HEK293 (cell line): Measurements from ENCODE around the gene LRP10.

Source experiments
- AEBP2 ChIP-seq: fragments of 450-650 bp; formaldehyde crosslinking; IDR thresholded peaks from 2 replicates; pipeline ENCODE4 v1.5.1; 2016; ENCODE audit warnings: missing biosample characterization, missing genetic modification characterization, borderline replicate concordance
- FEZF1 ChIP-seq: fragments of 450-650 bp; formaldehyde crosslinking; IDR thresholded peaks from 2 replicates; pipeline ENCODE4 v1.5.1; 2016; ENCODE audit warnings: missing biosample characterization, missing genetic modification characterization
- GLIS2 ChIP-seq: fragments of 450-650 bp; formaldehyde crosslinking; IDR thresholded peaks from 2 replicates; pipeline ENCODE4 v1.5.1; 2016; ENCODE audit warnings: missing biosample characterization, missing genetic modification characterization
- HOXC10 ChIP-seq: sonication (generic); formaldehyde crosslinking; IDR thresholded peaks from 2 replicates; pipeline ENCODE4 v1.8.1; 2023; ENCODE audit warnings: mild to moderate bottlenecking, missing genetic modification reagents
- KLF17 ChIP-seq: fragments of 450-650 bp; formaldehyde crosslinking; IDR thresholded peaks from 2 replicates; pipeline ENCODE4 v1.5.1; 2016; ENCODE audit warnings: missing biosample characterization, missing genetic modification characterization
- PBX3 ChIP-seq: sonication (generic); formaldehyde crosslinking; IDR thresholded peaks from 2 replicates; pipeline ENCODE4 v1.8.1; 2022; ENCODE audit warnings: mild to moderate bottlenecking, moderate library complexity, missing genetic modification reagents
- PRDM4 ChIP-seq: fragments of 450-650 bp; formaldehyde crosslinking; IDR thresholded peaks from 2 replicates; pipeline ENCODE4 v1.5.1; 2017; ENCODE audit warnings: missing biosample characterization, missing genetic modification characterization
- TCF7L2 ChIP-seq: IDR thresholded peaks from 2 replicates; pipeline ENCODE4 v1.6.1; 2011; ENCODE audit warnings: low read depth, mild to moderate bottlenecking, inconsistent platforms, low read length, moderate library complexity, borderline replicate concordance
- ZBTB8A ChIP-seq: fragments of 450-650 bp; formaldehyde crosslinking; IDR thresholded peaks from 2 replicates; pipeline ENCODE4 v1.5.1; 2016; ENCODE audit warnings: missing biosample characterization, missing genetic modification characterization
- ZFP3 ChIP-seq: fragments of 450-650 bp; formaldehyde crosslinking; IDR thresholded peaks from 2 replicates; pipeline ENCODE4 v1.5.1; 2016; ENCODE audit warnings: low read depth, missing biosample characterization, missing genetic modification characterization
- ZFP37 ChIP-seq: fragments of 450-650 bp; formaldehyde crosslinking; IDR thresholded peaks from 2 replicates; pipeline ENCODE4 v1.5.1; 2016; ENCODE audit warnings: missing biosample characterization, missing genetic modification characterization
- ZNF112 ChIP-seq: fragments of 450-650 bp; formaldehyde crosslinking; IDR thresholded peaks from 2 replicates; pipeline ENCODE4 v1.5.0; 2017; ENCODE audit warnings: missing biosample characterization, missing genetic modification characterization
- ZNF114 ChIP-seq: fragments of 450-650 bp; formaldehyde crosslinking; IDR thresholded peaks from 2 replicates; pipeline ENCODE4 v1.5.0; 2017; ENCODE audit warnings: missing biosample characterization, missing genetic modification characterization
- ZNF350 ChIP-seq: fragments of 450-650 bp; formaldehyde crosslinking; IDR thresholded peaks from 2 replicates; pipeline ENCODE4 v1.5.0; 2017; ENCODE audit warnings: missing biosample characterization, mild to moderate bottlenecking, missing genetic modification characterization
- ZNF449 ChIP-seq: fragments of 450-650 bp; formaldehyde crosslinking; IDR thresholded peaks from 2 replicates; pipeline ENCODE4 v1.5.1; 2017; ENCODE audit warnings: missing biosample characterization, mild to moderate bottlenecking, missing genetic modification characterization, moderate library complexity
- ZNF501 ChIP-seq: fragments of 450-650 bp; formaldehyde crosslinking; IDR thresholded peaks from 2 replicates; pipeline ENCODE4 v1.5.1; 2016; ENCODE audit warnings: missing biosample characterization, missing genetic modification characterization
- ZNF530 ChIP-seq: fragments of 450-650 bp; formaldehyde crosslinking; IDR thresholded peaks from 2 replicates; pipeline ENCODE4 v1.5.1; 2016; ENCODE audit warnings: low read depth, missing biosample characterization, missing genetic modification characterization
- ZNF660 ChIP-seq: fragments of 450-650 bp; IDR thresholded peaks from 2 replicates; pipeline ENCODE4 v1.5.1; 2018; ENCODE audit warnings: missing biosample characterization, mild to moderate bottlenecking, missing genetic modification characterization
- ZNF704 ChIP-seq: fragments of 450-650 bp; formaldehyde crosslinking; IDR thresholded peaks from 2 replicates; pipeline ENCODE4 v1.5.1; 2016; ENCODE audit warnings: missing biosample characterization, missing genetic modification characterization
- ZNF747 ChIP-seq: fragments of 450-650 bp; formaldehyde crosslinking; IDR thresholded peaks from 2 replicates; pipeline ENCODE4 v1.5.1; 2016; ENCODE audit warnings: missing biosample characterization, missing genetic modification characterization
- ZNF76 ChIP-seq: fragments of 450-650 bp; formaldehyde crosslinking; IDR thresholded peaks from 2 replicates; pipeline ENCODE4; 2016; ENCODE audit warnings: low read depth, missing biosample characterization, missing genetic modification characterization, borderline replicate concordance
- ZNF776 ChIP-seq: fragments of 450-650 bp; formaldehyde crosslinking; IDR thresholded peaks from 2 replicates; pipeline ENCODE4 v1.5.0; 2017; ENCODE audit warnings: missing biosample characterization, missing genetic modification characterization, borderline replicate concordance
- TF ChIP-seq, protein P1 (sequence below): fragments of 450-650 bp; formaldehyde crosslinking; IDR thresholded peaks from 2 replicates; pipeline ENCODE4 v1.5.1; 2016; ENCODE audit warnings: missing biosample characterization, missing genetic modification characterization
- TF ChIP-seq, protein P2 (sequence below): fragments of 450-650 bp; formaldehyde crosslinking; IDR thresholded peaks from 2 replicates; pipeline ENCODE4 v1.5.1; 2016; ENCODE audit warnings: missing biosample characterization, missing genetic modification characterization
- TF ChIP-seq, protein P3 (sequence below): IDR thresholded peaks from 2 replicates; pipeline ENCODE4 v1.6.1; 2011; ENCODE audit warnings: mild to moderate bottlenecking, low read depth, low read length, borderline replicate concordance

LRP10 gene

DNA sequence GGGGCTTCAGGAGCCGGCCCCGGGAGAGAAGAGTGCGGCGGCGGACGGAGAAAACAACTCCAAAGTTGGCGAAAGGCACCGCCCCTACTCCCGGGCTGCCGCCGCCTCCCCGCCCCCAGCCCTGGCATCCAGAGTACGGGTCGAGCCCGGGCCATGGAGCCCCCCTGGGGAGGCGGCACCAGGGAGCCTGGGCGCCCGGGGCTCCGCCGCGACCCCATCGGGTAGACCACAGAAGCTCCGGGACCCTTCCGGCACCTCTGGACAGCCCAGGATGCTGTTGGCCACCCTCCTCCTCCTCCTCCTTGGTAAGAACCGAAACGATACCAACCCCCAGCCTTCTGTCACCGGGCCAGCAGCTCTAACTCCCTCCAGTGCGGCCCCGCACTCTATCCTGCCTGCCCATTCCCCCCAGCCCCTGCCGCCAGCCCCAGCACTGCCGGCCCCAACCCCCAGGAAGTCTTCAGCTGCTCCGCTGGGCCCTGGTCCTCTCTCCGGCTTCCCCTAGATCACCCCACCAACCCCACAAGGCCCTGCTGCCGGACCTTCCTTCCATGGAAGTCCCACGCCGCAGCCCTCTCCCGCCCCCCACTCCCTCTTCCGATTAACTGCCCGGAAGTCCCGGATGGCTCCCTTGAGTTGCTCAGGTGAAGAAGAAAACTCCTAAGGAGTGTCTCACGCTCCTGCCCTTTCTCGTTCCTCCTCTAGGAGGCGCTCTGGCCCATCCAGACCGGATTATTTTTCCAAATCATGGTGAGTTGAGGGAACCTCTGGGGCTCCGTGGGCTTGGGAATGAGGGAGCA is 693 bp downstream of the LRP10 start (continued):
- TF ChIP-seq PBX3 = 0 out of 2 replicates have a peak, but pooled peaks have one; percentile 38
- TF ChIP-seq ZNF114 (tag by site-specific recombination) = no peak
- TF ChIP-seq ZNF704 (tag by site-specific recombination) = no peak
- TF ChIP-seq, protein P1, sequence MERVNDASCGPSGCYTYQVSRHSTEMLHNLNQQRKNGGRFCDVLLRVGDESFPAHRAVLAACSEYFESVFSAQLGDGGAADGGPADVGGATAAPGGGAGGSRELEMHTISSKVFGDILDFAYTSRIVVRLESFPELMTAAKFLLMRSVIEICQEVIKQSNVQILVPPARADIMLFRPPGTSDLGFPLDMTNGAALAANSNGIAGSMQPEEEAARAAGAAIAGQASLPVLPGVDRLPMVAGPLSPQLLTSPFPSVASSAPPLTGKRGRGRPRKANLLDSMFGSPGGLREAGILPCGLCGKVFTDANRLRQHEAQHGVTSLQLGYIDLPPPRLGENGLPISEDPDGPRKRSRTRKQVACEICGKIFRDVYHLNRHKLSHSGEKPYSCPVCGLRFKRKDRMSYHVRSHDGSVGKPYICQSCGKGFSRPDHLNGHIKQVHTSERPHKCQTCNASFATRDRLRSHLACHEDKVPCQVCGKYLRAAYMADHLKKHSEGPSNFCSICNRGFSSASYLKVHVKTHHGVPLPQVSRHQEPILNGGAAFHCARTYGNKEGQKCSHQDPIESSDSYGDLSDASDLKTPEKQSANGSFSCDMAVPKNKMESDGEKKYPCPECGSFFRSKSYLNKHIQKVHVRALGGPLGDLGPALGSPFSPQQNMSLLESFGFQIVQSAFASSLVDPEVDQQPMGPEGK (tag by site-specific recombination) = peak; percentile 74
- TF ChIP-seq ZNF660 (tag by site-specific recombination) = no peak
- no peak for TF ChIP-seq ZFP37 (tag by site-specific recombination)
- no peak for TF ChIP-seq ZNF530
- TF ChIP-seq GLIS2 (tag by site-specific recombination) = peak; percentile 86
- no peak for TF ChIP-seq PRDM4 (tag by site-specific recombination)
- no peak for TF ChIP-seq ZNF501 (tag by site-specific recombination)
- TF ChIP-seq ZNF449 (tag by site-specific recombination) = no peak
- TF ChIP-seq ZNF112 = no peak
- no peak for TF ChIP-seq TCF7L2
- TF ChIP-seq, protein P2, sequence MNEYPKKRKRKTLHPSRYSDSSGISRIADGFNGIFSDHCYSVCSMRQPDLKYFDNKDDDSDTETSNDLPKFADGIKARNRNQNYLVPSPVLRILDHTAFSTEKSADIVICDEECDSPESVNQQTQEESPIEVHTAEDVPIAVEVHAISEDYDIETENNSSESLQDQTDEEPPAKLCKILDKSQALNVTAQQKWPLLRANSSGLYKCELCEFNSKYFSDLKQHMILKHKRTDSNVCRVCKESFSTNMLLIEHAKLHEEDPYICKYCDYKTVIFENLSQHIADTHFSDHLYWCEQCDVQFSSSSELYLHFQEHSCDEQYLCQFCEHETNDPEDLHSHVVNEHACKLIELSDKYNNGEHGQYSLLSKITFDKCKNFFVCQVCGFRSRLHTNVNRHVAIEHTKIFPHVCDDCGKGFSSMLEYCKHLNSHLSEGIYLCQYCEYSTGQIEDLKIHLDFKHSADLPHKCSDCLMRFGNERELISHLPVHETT (tag by site-specific recombination) = peak; percentile 39; the same call in 1 of the 2 replicates
- TF ChIP-seq FEZF1 (tag by site-specific recombination) = no peak
- TF ChIP-seq ZBTB8A = no peak
- no peak for TF ChIP-seq ZFP3
- TF ChIP-seq, protein P3, sequence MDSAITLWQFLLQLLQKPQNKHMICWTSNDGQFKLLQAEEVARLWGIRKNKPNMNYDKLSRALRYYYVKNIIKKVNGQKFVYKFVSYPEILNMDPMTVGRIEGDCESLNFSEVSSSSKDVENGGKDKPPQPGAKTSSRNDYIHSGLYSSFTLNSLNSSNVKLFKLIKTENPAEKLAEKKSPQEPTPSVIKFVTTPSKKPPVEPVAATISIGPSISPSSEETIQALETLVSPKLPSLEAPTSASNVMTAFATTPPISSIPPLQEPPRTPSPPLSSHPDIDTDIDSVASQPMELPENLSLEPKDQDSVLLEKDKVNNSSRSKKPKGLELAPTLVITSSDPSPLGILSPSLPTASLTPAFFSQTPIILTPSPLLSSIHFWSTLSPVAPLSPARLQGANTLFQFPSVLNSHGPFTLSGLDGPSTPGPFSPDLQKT = no peak
- no peak for TF ChIP-seq AEBP2 (tag by site-specific recombination)
- no peak; the same call in 1 of the 2 replicates for TF ChIP-seq KLF17 (tag by site-specific recombination)
- TF ChIP-seq ZNF747 = no peak
- peak; percentile 58; the same call in 1 of the 2 replicates for TF ChIP-seq ZNF76
- TF ChIP-seq ZNF350 (tag by site-specific recombination) = no peak
- TF ChIP-seq ZNF776 (tag by site-specific recombination) = no peak
- no peak for TF ChIP-seq HOXC10
